Neural cell (in vitro differentiated cells): ENCODE results near the gene PPP4R2. TPM values are rescaled to one million over a fixed set of nuclear protein-coding genes. Genes with fewer than 3 reads are reported as not detected.

Source experiments
- polyA plus RNA-seq: library from polyadenylated mRNA; depleted of rRNA; stranded (reverse); fragments of >200 nt; gene quantifications from 2 replicates; pipeline ENCODE4 v1.2.3, GENCODE V29; 2014
- small RNA-seq, 3 experiments: library from RNA; depleted of rRNA; stranded (forward); fragments of <200 nt; gene quantifications; one replicate each; pipeline ENCODE3, GENCODE V24; 2012

The PPP4R2 gene
- polyA plus RNA-seq, 1 donor from 2014 or later, result 65.5 TPM

Small RNAs within 50 kb of the gene (small RNA-seq; reads per million reads assigned to genes)
- gene RNU2-64P, result 0.10 to 23.3 (median 1.1) reads per million in 3 experiments
- 0 to 0.08 (median 0) reads per million in 3 experiments for gene RNU6-557P
- 0 to 1.3 (median 0.06) reads per million in 3 experiments for gene RNU7-19P

Other genes starting within 250 kb of the PPP4R2 start
- 7.4 and 14.3 TPM in 2 replicates for gene SHQ1, start 148.4 kb upstream of the PPP4R2 start, polyA plus RNA-seq
- gene GXYLT2, start 108.8 kb upstream of the PPP4R2 start, polyA plus RNA-seq, result 0.16 and 0.48 TPM in 2 replicates
- 4.7 and 8.3 TPM in 2 replicates for gene EBLN2, start 64.8 kb downstream of the PPP4R2 start, polyA plus RNA-seq